Islet precursor cell (in vitro differentiated cells): ENCODE results near the gene ECT2.
"Not testable (repeated sequence)": the region's sequence is repeated elsewhere in the genome, so short reads cannot be mapped to it uniquely, and the experiment has no call there.

Experiments
- DNase-seq: peaks from one replicate; pipeline ENCODE4 v3.0.0-alpha.2; 2018

Gene ECT2

GRCh38 chr3:172749230-172749965 lies 1.1 kb upstream of the ECT2 start:
- DNase-seq, result no peak

- no peak for DNase-seq
Measured at GRCh38 chr3:172750069-172750367, 508 bp upstream of the ECT2 start.

GRCh38 chr3:172751175-172751704 lies 714 bp downstream of the ECT2 start:
- DNase-seq, result peak; percentile 60

- DNase-seq, result no peak
Measured at GRCh38 chr3:172752651-172753050, 2.1 kb downstream of the ECT2 start.

GRCh38 chr3:172753125-172753524 lies 2.6 kb downstream of the ECT2 start:
- no peak for DNase-seq

- DNase-seq, result not testable (repeated sequence)
Measured at GRCh38 chr3:172760416-172760815, 9.9 kb downstream of the ECT2 start.

- no peak for DNase-seq
Measured at GRCh38 chr3:172766241-172766640, 15.7 kb downstream of the ECT2 start.

GRCh38 chr3:172766718-172767405 lies 16.3 kb downstream of the ECT2 start:
- DNase-seq, result no peak

GRCh38 chr3:172770382-172770781 lies 19.9 kb downstream of the ECT2 start:
- no peak for DNase-seq

- no peak for DNase-seq
Measured at GRCh38 chr3:172771672-172772071, 21.1 kb downstream of the ECT2 start.

- DNase-seq, result no peak
Measured at GRCh38 chr3:172776049-172776717, 25.7 kb downstream of the ECT2 start.

- DNase-seq, result no peak
Measured at GRCh38 chr3:172777901-172778300, 27.4 kb downstream of the ECT2 start.

- no peak for DNase-seq
Measured at GRCh38 chr3:172782235-172782634, 31.7 kb downstream of the ECT2 start.

- no peak for DNase-seq
Measured at GRCh38 chr3:172786036-172786435, 35.5 kb downstream of the ECT2 start.

GRCh38 chr3:172787019-172787418 lies 36.5 kb downstream of the ECT2 start:
- DNase-seq, result no peak

- DNase-seq, result no peak
Measured at GRCh38 chr3:172787746-172788145, 37.2 kb downstream of the ECT2 start.

GRCh38 chr3:172799246-172799645 lies 48.7 kb downstream of the ECT2 start:
- no peak for DNase-seq

GRCh38 chr3:172800156-172800555 lies 49.6 kb downstream of the ECT2 start:
- DNase-seq, result no peak

- no peak for DNase-seq
Measured at GRCh38 chr3:172803489-172803888, 53.0 kb downstream of the ECT2 start.

- no peak for DNase-seq
Measured at GRCh38 chr3:172804323-172804722, 53.8 kb downstream of the ECT2 start.

- DNase-seq, result no peak
Measured at GRCh38 chr3:172808969-172809546, 58.5 kb downstream of the ECT2 start.

- DNase-seq, result no peak
Measured at GRCh38 chr3:172811099-172811498, 60.6 kb downstream of the ECT2 start.

GRCh38 chr3:172813462-172813861 lies 62.9 kb downstream of the ECT2 start:
- no peak for DNase-seq

- no peak for DNase-seq
Measured at GRCh38 chr3:172814738-172815137, 64.2 kb downstream of the ECT2 start.
